Neuron (in vitro differentiated cells): ENCODE results near the gene RCAN2.

ENCODE experiments used
- H2AFZ ChIP-seq: one replicate; pipeline ENCODE4 v1.6.1; 2013; ENCODE audit warnings: low read depth, mild to moderate bottlenecking, inconsistent platforms, low read length, moderate library complexity
- H3K27me3 ChIP-seq: one replicate; pipeline ENCODE4 v1.6.1; 2013; ENCODE audit warnings: low read length; ENCODE audit not compliant: insufficient read depth
- H3K36me3 ChIP-seq: one replicate; pipeline ENCODE4 v1.6.1; 2013; ENCODE audit warnings: low read length; ENCODE audit not compliant: insufficient read depth
- H3K4me1 ChIP-seq: one replicate; pipeline ENCODE4 v1.6.1; 2013; ENCODE audit warnings: low read length; ENCODE audit not compliant: insufficient read depth
- H3K4me3 ChIP-seq: 2 replicates; pipeline ENCODE4 v1.5.1; 2013; ENCODE audit warnings: mild to moderate bottlenecking, low read length, moderate library complexity
- H3K9me3 ChIP-seq: one replicate; pipeline ENCODE4 v1.6.1; 2013; ENCODE audit warnings: low read length

The RCAN2 gene

GRCh38 chr6:46273911-46274310 is 217.3 kb downstream of the RCAN2 start:
- Histone ChIP-seq H3K36me3 (no peaks in the 10 kb centered on the region), H3K4me1 (no peaks in the 10 kb centered on the region), H3K9me3 (no peaks in the 10 kb centered on the region), H2AFZ (no peak overlapping the region), H3K27me3 (no peaks in the 10 kb centered on the region), H3K4me3 (no peak overlapping the region)

- Histone ChIP-seq H2AFZ (no peak overlapping the region), H3K36me3 (no peaks in the 10 kb centered on the region), H3K4me3 (no peak overlapping the region)
Measured at GRCh38 chr6:46271728-46272127, 219.5 kb downstream of the RCAN2 start.

GRCh38 chr6:46271107-46271506 is 220.1 kb downstream of the RCAN2 start:
- H3K4me3 ChIP-seq = no peak overlapping the region
- no peaks in the 10 kb centered on the region for H3K27me3 ChIP-seq
- no peak overlapping the region for H2AFZ ChIP-seq
- no peaks in the 10 kb centered on the region for H3K4me1 ChIP-seq
- no peaks in the 10 kb centered on the region for H3K9me3 ChIP-seq
- no peaks in the 10 kb centered on the region for H3K36me3 ChIP-seq

More at GRCh38 chr6:46271728-46272127, 219.5 kb downstream of the RCAN2 start:
- no peaks in the 10 kb centered on the region for H3K27me3 ChIP-seq
- no peaks in the 10 kb centered on the region for H3K9me3 ChIP-seq
- no peaks in the 10 kb centered on the region for H3K4me1 ChIP-seq

- Histone ChIP-seq H3K9me3 (no peaks in the 10 kb centered on the region), H3K4me3 (no peak overlapping the region), H2AFZ (no peak overlapping the region), H3K27me3 (no peaks in the 10 kb centered on the region), H3K4me1 (no peaks in the 10 kb centered on the region), H3K36me3 (no peaks in the 10 kb centered on the region)
Measured at GRCh38 chr6:46270336-46270735, 220.9 kb downstream of the RCAN2 start.

- H3K4me1 ChIP-seq = no peaks in the 10 kb centered on the region
- H3K27me3 ChIP-seq = no peaks in the 10 kb centered on the region
- H3K4me3 ChIP-seq = no peak overlapping the region
- no peaks in the 10 kb centered on the region for H3K36me3 ChIP-seq
- H3K9me3 ChIP-seq = no peaks in the 10 kb centered on the region
- no peak overlapping the region for H2AFZ ChIP-seq
Measured at GRCh38 chr6:46269447-46270229, 221.6 kb downstream of the RCAN2 start.

- H3K9me3 ChIP-seq = no peaks in the 10 kb centered on the region
- H3K27me3 ChIP-seq = no peaks in the 10 kb centered on the region
- no peaks in the 10 kb centered on the region for H3K36me3 ChIP-seq
- H3K4me1 ChIP-seq = no peaks in the 10 kb centered on the region
- no peak overlapping the region for H2AFZ ChIP-seq
- H3K4me3 ChIP-seq = no peak overlapping the region
Measured at GRCh38 chr6:46267515-46267914, 223.7 kb downstream of the RCAN2 start.

- no peaks in the 10 kb centered on the region for H3K36me3 ChIP-seq
- no peak overlapping the region for H2AFZ ChIP-seq
- no peak overlapping the region for H3K4me3 ChIP-seq
- no peaks in the 10 kb centered on the region for H3K27me3 ChIP-seq
- H3K4me1 ChIP-seq = no peaks in the 10 kb centered on the region
- no peaks in the 10 kb centered on the region for H3K9me3 ChIP-seq
Measured at GRCh38 chr6:46265373-46265772, 225.9 kb downstream of the RCAN2 start.

GRCh38 chr6:46263707-46264086 is 227.6 kb downstream of the RCAN2 start:
- H3K27me3 ChIP-seq = no peaks in the 10 kb centered on the region
- no peaks in the 10 kb centered on the region for H3K9me3 ChIP-seq
- no peaks in the 10 kb centered on the region for H3K36me3 ChIP-seq

GRCh38 chr6:46262928-46263706 is 228.1 kb downstream of the RCAN2 start:
- no peak overlapping the region for H3K4me3 ChIP-seq

More at GRCh38 chr6:46263707-46264086, 227.6 kb downstream of the RCAN2 start:
- Histone ChIP-seq H3K4me1 (no peaks in the 10 kb centered on the region), H2AFZ (no peak overlapping the region), H3K4me3 (no peak overlapping the region)

GRCh38 chr6:46258249-46258648 is 233.0 kb downstream of the RCAN2 start:
- Histone ChIP-seq H3K27me3 (no peaks in the 10 kb centered on the region), H3K4me3 (no peak overlapping the region), H3K36me3 (no peaks in the 10 kb centered on the region), H2AFZ (no peak overlapping the region), H3K4me1 (no peaks in the 10 kb centered on the region), H3K9me3 (no peaks in the 10 kb centered on the region)

More at GRCh38 chr6:46262928-46263706, 228.1 kb downstream of the RCAN2 start:
- H3K9me3 ChIP-seq = no peaks in the 10 kb centered on the region
- no peak overlapping the region for H2AFZ ChIP-seq
- no peaks in the 10 kb centered on the region for H3K36me3 ChIP-seq
- H3K4me1 ChIP-seq = no peaks in the 10 kb centered on the region
- H3K27me3 ChIP-seq = no peaks in the 10 kb centered on the region

- Histone ChIP-seq H3K4me3 (no peak overlapping the region), H3K36me3 (no peaks in the 10 kb centered on the region), H2AFZ (no peak overlapping the region), H3K9me3 (no peaks in the 10 kb centered on the region), H3K27me3 (no peaks in the 10 kb centered on the region), H3K4me1 (no peaks in the 10 kb centered on the region)
Measured at GRCh38 chr6:46255528-46255927, 235.7 kb downstream of the RCAN2 start.

GRCh38 chr6:46254946-46255345 is 236.3 kb downstream of the RCAN2 start:
- Histone ChIP-seq H2AFZ (no peak overlapping the region), H3K4me3 (no peak overlapping the region), H3K4me1 (no peaks in the 10 kb centered on the region), H3K9me3 (no peaks in the 10 kb centered on the region), H3K36me3 (no peaks in the 10 kb centered on the region), H3K27me3 (no peaks in the 10 kb centered on the region)

- Histone ChIP-seq H3K36me3 (no peaks in the 10 kb centered on the region), H3K27me3 (no peaks in the 10 kb centered on the region), H2AFZ (no peak overlapping the region), H3K9me3 (no peaks in the 10 kb centered on the region), H3K4me3 (no peak overlapping the region), H3K4me1 (no peaks in the 10 kb centered on the region)
Measured at GRCh38 chr6:46254331-46254730, 236.9 kb downstream of the RCAN2 start.
